NT2/D1 (cell line): Measurements from ENCODE around the gene ABHD3.
"Not testable (repeated sequence)": the region's sequence is repeated elsewhere in the genome, so short reads cannot be mapped to it uniquely, and the experiment has no call there.

ENCODE experiments used
- DNase-seq: peaks from one replicate; pipeline ENCODE4 v3.0.0-alpha.2; 2011; ENCODE audit warnings: low read depth, low spot score
- H3K27me3 ChIP-seq: 2 replicates; pipeline ENCODE4 v1.6.0; 2011; ENCODE audit warnings: mild to moderate bottlenecking; ENCODE audit not compliant: insufficient read length, insufficient read depth
- H3K36me3 ChIP-seq: 2 replicates; pipeline ENCODE4 v1.6.1; 2011; ENCODE audit warnings: mild to moderate bottlenecking, low read length, mixed read lengths; ENCODE audit not compliant: insufficient read depth, insufficient read length
- H3K4me1 ChIP-seq: 2 replicates; pipeline ENCODE4 v1.5.1; 2011; ENCODE audit not compliant: insufficient read depth, insufficient read length
- H3K4me3 ChIP-seq: 2 replicates; pipeline ENCODE4 v1.5.1; 2011; ENCODE audit warnings: low read depth; ENCODE audit not compliant: insufficient read length
- H3K9ac ChIP-seq: 2 replicates; pipeline ENCODE4 v1.6.0; 2011; ENCODE audit warnings: low read depth; ENCODE audit not compliant: insufficient read length
- H3K9me3 ChIP-seq: 2 replicates; pipeline ENCODE4 v1.5.1; 2011; ENCODE audit warnings: mild to moderate bottlenecking, low read length; ENCODE audit not compliant: insufficient read depth
- SUZ12 ChIP-seq: IDR thresholded peaks from 2 replicates; pipeline ENCODE4 v1.6.1; 2011; ENCODE audit not compliant: insufficient read length, insufficient read depth; ENCODE audit errors: extremely low read depth
- YY1 ChIP-seq: IDR thresholded peaks from 2 replicates; pipeline ENCODE4 v1.6.1; 2011; ENCODE audit not compliant: insufficient read length, insufficient read depth
- ZNF274 ChIP-seq: IDR thresholded peaks from 2 replicates; pipeline ENCODE4 v1.6.1; 2011; ENCODE audit warnings: mild to moderate bottlenecking, low read depth, low read length

ABHD3 gene

DNA sequence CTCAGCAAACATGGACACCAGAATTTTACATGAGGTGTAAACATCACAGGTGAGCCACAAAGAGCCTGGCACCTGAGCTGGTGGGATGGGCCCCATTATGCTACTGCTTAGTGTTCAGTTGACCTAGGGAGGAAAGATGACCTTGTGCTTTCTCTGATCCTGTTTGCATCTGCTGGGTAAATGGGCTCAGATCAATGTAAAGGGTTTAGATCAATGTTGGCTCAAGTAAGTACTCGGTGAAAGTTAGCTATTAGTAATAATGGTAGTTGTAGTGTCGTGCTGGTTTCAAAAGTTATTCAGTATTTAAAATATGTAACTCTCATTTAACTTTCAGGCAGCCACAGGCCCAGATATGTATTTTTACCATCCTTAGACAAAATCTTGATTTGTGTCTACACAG, 19.8 kb downstream of the ABHD3 start:
- Histone ChIP-seq H3K27me3 (no peaks in the 10 kb centered on the region), H3K4me3 (no peak overlapping the region), H3K9me3 (no peaks in the 10 kb centered on the region), H3K4me1 (no peaks in the 10 kb centered on the region), H3K36me3 (peaks cover 16% of the 10 kb centered on the region), H3K9ac (no peak overlapping the region)
- no peak for TF ChIP-seq SUZ12
- no peak for TF ChIP-seq YY1
- TF ChIP-seq ZNF274, result no peak
- no peak for DNase-seq

DNA sequence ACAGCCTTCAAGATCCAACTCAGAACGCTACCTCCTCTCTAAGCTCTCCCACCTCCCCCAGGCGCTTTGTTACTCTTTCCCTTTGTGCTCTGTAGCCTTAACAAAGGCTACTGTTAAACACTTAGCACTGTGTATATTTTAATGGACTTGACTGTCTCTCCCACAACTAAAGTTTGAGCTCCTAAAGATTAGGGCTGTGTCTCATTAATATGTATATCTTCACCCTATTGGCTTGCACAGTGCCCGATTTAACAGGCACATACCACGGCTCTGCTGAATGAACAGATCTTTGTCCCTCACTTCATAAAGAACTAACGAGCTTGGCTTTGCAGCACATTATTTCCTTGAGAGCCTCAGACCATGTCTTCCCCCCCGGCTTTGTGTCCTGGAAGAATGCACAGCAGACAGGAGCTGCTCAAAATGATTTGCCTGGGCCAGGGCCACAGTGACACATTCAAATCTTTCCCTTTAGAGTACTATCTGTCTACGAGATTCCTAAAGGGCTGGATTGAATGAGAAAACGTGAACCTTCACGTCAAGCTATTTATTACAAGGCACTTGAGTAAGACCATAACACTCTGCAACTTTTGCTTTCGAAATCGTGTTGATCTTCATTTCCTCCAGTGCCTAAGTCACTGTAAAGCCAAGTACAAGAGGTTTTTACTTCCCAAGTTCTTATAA, 22.1 kb downstream of the ABHD3 start:
- no peak for DNase-seq
- Histone ChIP-seq H3K27me3 (no peaks in the 10 kb centered on the region), H3K4me3 (no peak overlapping the region), H3K36me3 (peaks cover 12% of the 10 kb centered on the region), H3K9me3 (no peaks in the 10 kb centered on the region), H3K9ac (no peak overlapping the region), H3K4me1 (no peaks in the 10 kb centered on the region)
- TF ChIP-seq SUZ12, result no peak

DNA sequence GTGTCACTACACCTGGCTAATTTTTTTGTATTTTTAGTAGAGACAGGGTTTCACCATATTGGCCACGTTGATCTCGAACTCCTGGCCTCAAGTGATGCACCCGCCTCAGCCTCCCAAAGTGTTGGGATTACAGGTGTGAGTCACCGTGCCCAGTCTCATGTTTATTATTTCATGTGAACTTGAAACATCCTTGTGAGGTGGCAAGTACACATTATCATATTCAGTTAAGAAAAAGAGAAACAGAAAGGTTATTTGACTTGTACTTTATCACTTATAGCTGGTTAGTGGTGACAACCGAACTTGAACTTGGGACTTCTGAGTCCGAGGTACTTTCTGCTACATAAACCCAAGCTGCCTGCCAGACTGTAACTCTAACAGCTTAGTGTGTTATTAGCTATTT, 24.4 kb downstream of the ABHD3 start:
- Histone ChIP-seq H3K4me3 (no peak overlapping the region), H3K36me3 (peaks cover 12% of the 10 kb centered on the region), H3K4me1 (peaks cover 2% of the 10 kb centered on the region), H3K9ac (no peak overlapping the region), H3K9me3 (no peaks in the 10 kb centered on the region), H3K27me3 (no peaks in the 10 kb centered on the region)
- TF ChIP-seq YY1 (no peak), ZNF274 (no peak), SUZ12 (no peak)
- no peak for DNase-seq

DNA sequence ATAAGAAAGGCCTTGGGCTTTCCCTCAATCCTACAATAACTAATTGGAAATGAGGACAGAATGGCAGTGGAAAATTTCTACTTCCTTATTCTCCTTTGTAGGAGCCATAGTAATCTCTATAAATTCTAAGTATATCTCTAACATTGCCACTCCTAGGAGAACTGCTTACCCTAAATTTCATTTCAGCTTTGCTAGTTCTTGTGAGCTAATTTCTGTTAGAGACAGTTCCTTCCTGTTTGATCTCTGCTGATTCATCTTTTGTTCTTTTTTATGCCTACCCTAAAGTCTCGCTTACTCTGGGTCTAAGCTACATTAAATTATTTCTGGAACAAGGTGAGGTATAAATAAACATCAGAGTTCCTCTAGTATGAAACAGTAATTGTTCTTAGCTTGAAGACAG, 25.7 kb downstream of the ABHD3 start:
- DNase-seq, result no peak
- Histone ChIP-seq H3K4me1 (peaks cover 2% of the 10 kb centered on the region), H3K4me3 (no peak overlapping the region), H3K9ac (no peak overlapping the region), H3K27me3 (no peaks in the 10 kb centered on the region), H3K9me3 (no peaks in the 10 kb centered on the region), H3K36me3 (peaks cover 9% of the 10 kb centered on the region)
- no peak for TF ChIP-seq YY1
- no peak for TF ChIP-seq SUZ12
- no peak for TF ChIP-seq ZNF274

DNA sequence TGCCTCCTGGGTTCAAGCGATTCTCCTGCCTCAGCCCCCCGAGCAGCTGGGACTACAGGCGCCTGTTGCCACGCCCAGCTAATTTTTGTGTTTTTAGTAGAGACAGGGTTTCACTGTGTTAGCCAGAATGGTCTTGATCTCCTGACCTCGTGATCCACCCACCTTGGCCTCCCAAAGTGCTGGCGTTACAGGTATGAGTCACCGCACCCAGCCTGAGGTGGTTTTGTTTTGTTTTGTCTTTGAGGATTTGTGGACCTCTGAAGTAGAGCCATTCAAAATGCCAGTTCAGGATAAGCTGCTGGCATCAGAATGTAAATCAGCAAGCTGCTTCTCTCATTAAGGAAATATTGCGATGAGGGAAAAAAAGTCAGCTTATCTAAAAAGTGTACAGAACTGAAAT, 29.2 kb downstream of the ABHD3 start:
- not testable (repeated sequence) for H3K4me1 ChIP-seq, H3K9ac ChIP-seq, H3K27me3 ChIP-seq, H3K4me3 ChIP-seq, H3K9me3 ChIP-seq
- peaks cover 12% of the 10 kb centered on the region for H3K36me3 ChIP-seq
- peak; percentile 6 for DNase-seq

DNA sequence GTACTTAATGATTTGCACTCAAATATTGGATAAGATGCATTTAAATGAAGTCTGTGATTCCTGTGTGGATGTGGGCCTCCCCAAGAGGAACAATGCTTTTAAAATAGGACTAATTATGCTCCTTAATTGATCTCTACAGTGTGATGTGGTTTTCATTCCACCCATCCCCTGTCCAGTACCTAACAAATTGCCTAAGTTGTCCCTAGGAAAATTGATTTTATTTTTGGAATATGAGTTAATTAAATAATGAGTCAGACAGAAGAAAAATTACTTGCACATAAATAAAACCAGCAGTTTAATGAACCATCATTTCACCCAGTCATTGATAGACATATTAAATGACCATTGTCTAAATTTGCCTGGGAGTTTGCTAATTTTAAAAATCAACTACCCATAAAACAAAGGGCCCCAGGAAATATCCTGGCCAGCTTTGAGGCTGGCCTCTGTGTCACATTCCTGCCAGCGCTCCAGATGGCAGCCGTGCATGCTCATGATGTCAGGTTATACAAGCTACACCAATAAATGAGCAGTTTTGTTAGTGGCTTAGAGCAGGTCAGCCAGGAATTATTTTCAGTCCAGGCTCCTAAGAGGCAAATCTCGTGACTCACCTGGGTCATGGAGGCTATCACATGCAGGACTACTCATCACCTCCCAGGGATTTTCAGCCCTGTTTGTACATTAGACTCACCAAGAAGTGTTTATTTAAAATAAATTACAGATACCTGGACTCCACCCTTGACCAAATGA, 31.9 kb downstream of the ABHD3 start:
- TF ChIP-seq YY1 (no peak), SUZ12 (no peak), ZNF274 (no peak)
- H3K4me1 ChIP-seq, result peaks cover 2% of the 10 kb centered on the region
- H3K9ac ChIP-seq, result no peak overlapping the region
- H3K36me3 ChIP-seq, result peaks cover 9% of the 10 kb centered on the region
- H3K9me3 ChIP-seq, result no peaks in the 10 kb centered on the region
- no peak for DNase-seq
- H3K27me3 ChIP-seq, result no peaks in the 10 kb centered on the region
- H3K4me3 ChIP-seq, result no peak overlapping the region

DNA sequence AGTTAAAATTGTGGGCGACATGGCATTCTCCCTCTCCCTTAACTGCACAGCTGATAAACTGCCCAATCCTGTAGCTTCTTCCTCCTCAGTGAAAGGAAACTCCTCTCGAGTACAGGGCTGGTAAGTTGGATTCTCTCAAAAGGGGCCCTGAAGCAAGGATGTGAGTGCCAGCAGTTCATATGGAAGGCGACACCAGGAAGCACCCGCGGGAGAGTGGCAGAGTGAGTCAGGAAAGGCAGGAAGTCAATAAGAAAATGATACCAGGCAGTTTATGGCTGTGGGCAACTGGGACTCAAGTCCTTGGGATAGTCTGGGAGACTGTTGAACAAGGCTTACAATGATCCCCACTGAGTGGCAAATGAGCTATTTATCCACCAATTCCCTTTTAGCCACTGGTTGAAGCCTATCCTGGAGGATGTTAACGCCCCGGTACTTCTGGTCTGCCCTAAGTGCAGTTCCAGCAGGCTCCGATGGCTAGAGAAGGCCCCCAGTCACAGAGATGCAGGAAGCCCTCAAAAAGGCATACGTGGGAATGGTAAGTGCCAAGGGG, 34.8 kb downstream of the ABHD3 start:
- no peaks in the 10 kb centered on the region for H3K9me3 ChIP-seq
- no peaks in the 10 kb centered on the region for H3K27me3 ChIP-seq
- no peak for DNase-seq
- H3K9ac ChIP-seq, result no peak overlapping the region
- H3K4me1 ChIP-seq, result no peaks in the 10 kb centered on the region
- peaks cover 9% of the 10 kb centered on the region for H3K36me3 ChIP-seq
- H3K4me3 ChIP-seq, result no peak overlapping the region
- no peak for TF ChIP-seq ZNF274
- no peak for TF ChIP-seq YY1
- no peak for TF ChIP-seq SUZ12

DNA sequence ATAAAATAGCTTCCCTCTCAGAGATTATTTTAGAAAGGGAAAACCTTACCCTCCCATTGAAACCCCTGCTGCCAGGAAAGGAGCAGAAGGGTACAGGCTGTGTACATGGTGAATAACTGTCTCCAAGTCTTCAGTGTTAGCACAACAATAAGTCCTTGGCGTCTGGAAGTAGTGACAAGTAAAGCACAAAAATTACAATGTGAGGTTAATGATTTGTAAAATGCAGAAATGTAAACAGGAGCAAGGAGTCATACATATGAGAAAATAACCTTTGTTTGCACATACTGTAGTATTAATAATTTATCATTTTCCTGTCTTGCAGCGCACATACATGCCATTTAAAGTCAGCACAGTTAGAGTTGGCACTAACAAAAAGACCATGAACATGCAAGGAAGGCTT, 40.5 kb downstream of the ABHD3 start:
- no peak for TF ChIP-seq SUZ12
- no peak for TF ChIP-seq YY1
- TF ChIP-seq ZNF274, result no peak
- no peak overlapping the region for H3K4me3 ChIP-seq
- H3K36me3 ChIP-seq, result peaks cover 15% of the 10 kb centered on the region
- H3K27me3 ChIP-seq, result no peaks in the 10 kb centered on the region
- no peaks in the 10 kb centered on the region for H3K4me1 ChIP-seq
- H3K9me3 ChIP-seq, result no peaks in the 10 kb centered on the region
- H3K9ac ChIP-seq, result no peak overlapping the region
- DNase-seq, result no peak
